ENCODE results near the gene RCAN1. TPM values are rescaled to one million over a fixed set of nuclear protein-coding genes. Genes with fewer than 3 reads are reported as not detected.

Gene RCAN1
- total and polyA plus RNA-seq, 3 donors from 2014 or later = 16.7 to 21.9 (median 20.6) TPM

GRCh38 chr21:34526241-34526617 is 88.7 kb downstream of the RCAN1 start:
- intact Hi-C loops (cut with DNase I; ENCODE audit: low total_unique reads) = no loop called here
- Histone ChIP-seq H3K27ac (peak overlapping the region; percentile 86 to 94), H3K9me3 (no peaks in the 10 kb centered on the region), H3K36me3 (ENCODE audit: low read depth, missing control alignments) (no peaks in the 10 kb centered on the region), H3K4me1 (peaks cover 35% of the 10 kb centered on the region), H3K4me3 (peak overlapping the region; percentile 36 to 51), H3K27me3 (no peaks in the 10 kb centered on the region)
- no peak for TF ChIP-seq CTCF (IDR thresholded peaks at IDR 0.05)
- no peak for TF ChIP-seq POLR2A (IDR thresholded peaks at IDR 0.05)
- no peak for DNase-seq
- 37 to 46% methylated on average over 5 of the region's 5 CpGs for WGBS, 2 donors

GRCh38 chr21:34524646-34525601 is 90.0 kb downstream of the RCAN1 start:
- WGBS, 2 donors = 56 to 60% methylated on average over 31 of the region's 31 CpGs
- intact Hi-C loops (cut with DNase I; ENCODE audit: low total_unique reads) = no loop called here

GRCh38 chr21:34523019-34523555 is 91.8 kb downstream of the RCAN1 start:
- H3K4me3 ChIP-seq = no peak overlapping the region
- H3K27me3 ChIP-seq = no peaks in the 10 kb centered on the region
- H3K27ac ChIP-seq = peak overlapping the region in 1 of 2 donors; percentile 42
- TF ChIP-seq CTCF (IDR thresholded peaks at IDR 0.05) = no peak
- TF ChIP-seq POLR2A (IDR thresholded peaks at IDR 0.05) = no peak
- intact Hi-C loops (cut with DNase I; ENCODE audit: low total_unique reads) = no loop called here
- H3K36me3 ChIP-seq (ENCODE audit: low read depth, missing control alignments) = no peaks in the 10 kb centered on the region
- peaks cover 31% of the 10 kb centered on the region for H3K4me1 ChIP-seq
- DNase-seq = no peak
- H3K9me3 ChIP-seq = no peaks in the 10 kb centered on the region
- WGBS, 2 donors = 88 to 91% methylated on average over 7 of the region's 7 CpGs

More at GRCh38 chr21:34524646-34525601, 90.0 kb downstream of the RCAN1 start:
- DNase-seq = peak; percentile 30
- TF ChIP-seq POLR2A (IDR thresholded peaks at IDR 0.05) (no peak), CTCF (IDR thresholded peaks at IDR 0.05) (no peak)
- Histone ChIP-seq H3K27me3 (no peaks in the 10 kb centered on the region), H3K9me3 (no peaks in the 10 kb centered on the region), H3K27ac (no peak overlapping the region), H3K36me3 (ENCODE audit: low read depth, missing control alignments) (no peaks in the 10 kb centered on the region), H3K4me3 (no peak overlapping the region), H3K4me1 (peaks cover 31% of the 10 kb centered on the region)

- H3K36me3 ChIP-seq (ENCODE audit: low read depth, missing control alignments) = no peaks in the 10 kb centered on the region
- WGBS, 2 donors = 58 to 64% methylated on average over 4 to 6 of the region's 6 CpGs
- H3K27ac ChIP-seq = peak overlapping the region in 1 of 2 donors; percentile 42
- H3K4me1 ChIP-seq = peaks cover 31% of the 10 kb centered on the region
- intact Hi-C loops (cut with DNase I; ENCODE audit: low total_unique reads) = no loop called here
- no peak overlapping the region for H3K4me3 ChIP-seq
- DNase-seq = no peak
- no peaks in the 10 kb centered on the region for H3K27me3 ChIP-seq
- no peaks in the 10 kb centered on the region for H3K9me3 ChIP-seq
- no peak for TF ChIP-seq POLR2A (IDR thresholded peaks at IDR 0.05)
- TF ChIP-seq CTCF (IDR thresholded peaks at IDR 0.05) = no peak
Measured at GRCh38 chr21:34522284-34522683, 92.6 kb downstream of the RCAN1 start.

Measured in testis (tissue), 3 donors.